ENCODE data around the gene NKX2-1.
"Not testable (repeated sequence)": the region's sequence is repeated elsewhere in the genome, so short reads cannot be mapped to it uniquely, and the experiment has no call there.

Gene NKX2-1

DNA sequence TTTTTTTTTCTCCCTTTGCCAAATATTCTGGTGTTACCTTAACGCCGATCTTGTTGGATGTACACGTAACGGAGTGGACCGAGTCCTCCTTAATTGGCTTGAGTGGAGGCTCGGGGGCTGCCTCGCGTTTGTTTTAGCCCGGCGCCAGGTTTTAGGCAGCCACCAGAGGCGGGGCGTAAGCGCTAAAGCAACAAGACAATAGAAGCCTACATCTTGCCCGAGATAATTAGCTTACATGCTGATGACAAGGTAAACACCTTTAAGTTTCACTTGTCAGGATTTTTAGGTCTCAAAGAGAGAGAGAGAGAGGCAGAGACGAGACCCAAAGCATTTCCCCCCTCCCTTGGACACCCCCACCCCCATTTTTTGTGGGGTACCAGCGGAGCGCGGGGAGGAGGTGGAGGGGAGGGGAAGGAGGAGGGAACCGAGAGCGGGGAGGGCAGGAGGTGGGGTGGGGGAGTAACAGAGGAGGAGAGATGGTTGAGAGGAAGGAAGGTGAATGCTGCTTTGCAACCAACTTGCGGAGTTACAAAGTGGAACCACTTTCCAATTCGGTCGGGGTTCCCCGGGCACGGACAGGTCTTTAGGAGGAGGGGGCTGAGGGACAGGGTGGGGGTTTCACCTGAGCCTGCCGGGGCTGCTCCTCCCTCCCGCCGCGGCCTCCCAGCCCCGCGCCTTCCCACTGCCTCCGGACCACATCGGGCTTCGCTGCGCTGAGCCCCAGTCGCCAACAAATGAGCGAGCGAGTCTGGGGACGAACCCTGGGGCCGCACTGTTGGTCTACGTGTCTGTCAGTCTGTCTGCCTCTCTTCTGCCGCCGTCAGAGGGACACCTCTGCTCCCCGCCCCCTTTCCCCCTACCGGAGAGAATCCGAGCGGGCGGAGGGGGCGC, at the start of gene NKX2-1:
Gene NKX2-1 (minus strand): TSS at position 802 of the 891 bp plus-strand sequence. CDS start 103 bp downstream, at position 699.
- no peaks in the 10 kb centered on the region for H3K36me3 ChIP-seq (ENCODE audit: control insufficient read depth, insufficient read depth, low read length)
- no peak within 1 kb of the TSS for H3K9ac ChIP-seq (ENCODE audit: low read depth, low read length)
- no peaks in the 10 kb centered on the region for H3K9me3 ChIP-seq (ENCODE audit: control insufficient read depth, insufficient read depth, low read length)
- peaks cover 99% of the 10 kb centered on the region for H3K27me3 ChIP-seq (ENCODE audit: control insufficient read depth, insufficient read depth, low read length)
- H3K4me1 ChIP-seq (ENCODE audit: control insufficient read depth, insufficient read depth, low read length) = peaks cover 20% of the 10 kb centered on the region; the same call in 1 of the 2 replicates
- peak within 1 kb of the TSS; percentile 43; the same call in 1 of the 2 replicates for H3K4me3 ChIP-seq (ENCODE audit: low read depth, low read length)
- H3K27ac ChIP-seq (ENCODE audit: low read depth, low read length) = no peak within 1 kb of the TSS

DNA sequence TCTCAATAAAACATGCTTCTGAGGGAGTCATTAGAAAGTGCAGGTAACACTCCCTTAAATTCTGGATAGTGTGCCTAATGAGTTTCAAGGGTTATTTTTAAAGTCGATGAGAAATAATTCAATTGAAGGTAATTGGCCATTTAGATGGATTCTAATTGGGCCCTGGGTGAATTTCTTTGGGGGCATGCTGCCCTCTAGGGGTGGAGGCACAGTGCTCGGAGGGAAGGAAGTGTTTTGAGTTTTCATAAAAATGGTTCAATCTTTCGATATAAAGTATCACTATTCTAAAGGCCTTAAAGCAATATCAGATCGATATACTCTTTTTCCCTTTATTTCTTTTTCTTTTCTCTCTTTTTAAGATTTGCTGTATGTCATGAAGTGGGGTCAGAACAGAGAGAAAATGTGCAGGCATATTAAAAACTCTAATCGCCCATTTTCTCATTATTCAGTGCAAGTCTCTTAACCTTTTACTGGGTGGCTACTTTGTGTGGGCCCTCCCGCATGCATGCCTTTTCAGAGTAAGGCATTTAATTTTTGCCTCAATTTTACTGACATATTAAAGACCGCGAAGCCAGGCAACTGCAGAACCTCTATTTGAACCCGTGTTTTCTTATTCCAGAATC, 36.9 kb upstream of the NKX2-1 start:
- H3K27ac ChIP-seq (ENCODE audit: low read depth, low read length) = no peak overlapping the region
- H3K9me3 ChIP-seq (ENCODE audit: control insufficient read depth, insufficient read depth, low read length) = no peaks in the 10 kb centered on the region
- H3K4me3 ChIP-seq (ENCODE audit: low read depth, low read length) = no peak overlapping the region
- no peak overlapping the region for H3K9ac ChIP-seq (ENCODE audit: low read depth, low read length)
- H3K36me3 ChIP-seq (ENCODE audit: control insufficient read depth, insufficient read depth, low read length) = no peaks in the 10 kb centered on the region
- peaks cover 14% of the 10 kb centered on the region; the same call in 1 of the 2 replicates for H3K27me3 ChIP-seq (ENCODE audit: control insufficient read depth, insufficient read depth, low read length)
- H3K4me1 ChIP-seq (ENCODE audit: control insufficient read depth, insufficient read depth, low read length) = peaks cover 5% of the 10 kb centered on the region; the same call in 1 of the 2 replicates

DNA sequence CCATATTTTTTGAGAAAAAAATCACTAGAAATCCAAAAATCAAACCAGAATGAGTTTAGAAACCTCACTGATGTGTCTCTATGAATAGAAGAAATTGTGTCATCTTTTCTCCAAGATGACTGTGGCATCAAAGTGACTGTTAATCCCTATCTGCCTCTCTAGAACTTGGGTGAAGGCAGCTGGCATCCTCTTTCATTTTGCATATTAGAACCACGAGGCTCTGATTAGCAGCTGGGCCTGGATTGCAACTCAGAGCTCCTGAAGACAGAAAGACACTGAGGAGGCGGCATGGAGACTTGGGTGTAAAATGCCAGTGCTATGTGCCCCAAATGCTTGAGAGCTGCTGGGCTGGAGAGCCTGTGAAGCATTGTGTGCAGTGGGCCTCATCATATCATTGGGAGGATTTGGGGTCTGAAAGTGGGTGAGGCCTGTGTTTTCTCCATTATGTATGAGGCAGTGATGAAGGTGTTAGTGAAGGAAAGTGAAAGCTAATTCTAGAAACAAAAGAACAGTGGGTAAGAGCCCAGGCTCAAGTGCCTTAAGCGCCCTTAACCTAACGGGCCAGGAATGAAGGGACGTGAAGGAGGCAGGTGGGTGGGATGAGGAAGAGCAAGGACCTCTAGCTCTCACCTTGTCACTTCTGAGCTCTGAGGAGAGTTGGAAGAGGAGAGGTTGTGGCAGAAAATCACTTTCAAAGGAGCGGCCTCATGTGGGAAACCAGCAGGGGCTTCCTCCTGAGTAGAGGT, 36.1 kb upstream of the NKX2-1 start:
- Histone ChIP-seq H3K4me1 (ENCODE audit: control insufficient read depth, insufficient read depth, low read length) (peaks cover 5% of the 10 kb centered on the region; the same call in 1 of the 2 replicates), H3K9ac (ENCODE audit: low read depth, low read length) (no peak overlapping the region), H3K36me3 (ENCODE audit: control insufficient read depth, insufficient read depth, low read length) (no peaks in the 10 kb centered on the region), H3K27ac (ENCODE audit: low read depth, low read length) (no peak overlapping the region), H3K9me3 (ENCODE audit: control insufficient read depth, insufficient read depth, low read length) (no peaks in the 10 kb centered on the region), H3K4me3 (ENCODE audit: low read depth, low read length) (no peak overlapping the region), H3K27me3 (ENCODE audit: control insufficient read depth, insufficient read depth, low read length) (peaks cover 10% of the 10 kb centered on the region; the same call in 1 of the 2 replicates)

DNA sequence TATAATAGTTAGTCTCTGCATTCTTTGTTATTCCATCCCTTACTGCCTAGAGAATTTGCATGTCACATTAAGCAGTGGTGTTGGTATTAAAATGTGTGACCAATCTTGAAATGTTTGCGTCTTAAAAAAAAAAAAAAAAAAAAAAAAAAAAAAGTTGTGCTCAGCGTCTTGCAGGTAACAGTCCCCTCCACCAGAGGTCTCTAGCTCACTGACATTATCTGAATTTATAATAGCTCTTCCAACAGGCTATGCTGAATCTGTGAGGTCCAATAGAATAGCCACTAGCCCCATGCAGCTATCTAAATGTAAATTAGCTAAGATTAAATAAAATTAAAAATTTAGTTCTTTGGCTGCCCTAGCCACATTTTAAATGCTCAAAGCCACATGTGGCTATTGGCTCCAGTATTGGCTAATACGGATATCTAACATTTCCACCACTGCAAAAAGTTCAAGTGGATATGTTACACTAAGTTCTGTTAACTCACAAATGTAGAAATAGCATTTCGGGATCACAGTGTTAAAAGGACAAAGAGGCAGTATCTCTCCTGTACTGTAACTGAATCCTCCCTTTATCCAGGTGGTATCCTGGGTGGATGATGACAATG, 33.7 kb upstream of the NKX2-1 start:
- Histone ChIP-seq H3K4me1 (ENCODE audit: control insufficient read depth, insufficient read depth, low read length) (peaks cover 5% of the 10 kb centered on the region; the same call in 1 of the 2 replicates), H3K27ac (ENCODE audit: low read depth, low read length) (no peak overlapping the region), H3K9ac (ENCODE audit: low read depth, low read length) (no peak overlapping the region), H3K27me3 (ENCODE audit: control insufficient read depth, insufficient read depth, low read length) (no peaks in the 10 kb centered on the region), H3K4me3 (ENCODE audit: low read depth, low read length) (no peak overlapping the region), H3K36me3 (ENCODE audit: control insufficient read depth, insufficient read depth, low read length) (no peaks in the 10 kb centered on the region), H3K9me3 (ENCODE audit: control insufficient read depth, insufficient read depth, low read length) (no peaks in the 10 kb centered on the region)

DNA sequence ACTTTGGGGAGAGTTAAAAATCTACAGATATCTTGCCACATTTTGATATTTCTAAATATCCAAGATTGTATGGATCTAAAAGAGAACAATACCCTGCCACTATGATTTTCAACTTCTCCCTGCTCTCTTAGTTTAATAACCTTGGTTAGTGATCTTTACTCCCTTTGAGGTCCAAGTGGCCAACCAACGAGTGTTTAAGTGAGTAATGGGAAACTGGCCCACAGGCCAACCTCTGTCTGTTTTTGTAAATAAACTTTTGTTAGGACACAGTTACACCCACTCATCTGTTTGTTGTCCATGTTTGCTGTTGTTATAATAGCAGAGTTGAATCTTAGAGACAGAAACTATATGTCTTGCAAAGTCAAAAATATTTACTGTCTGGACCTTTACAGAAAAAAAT, 30.9 kb upstream of the NKX2-1 start:
- no peaks in the 10 kb centered on the region for H3K9me3 ChIP-seq (ENCODE audit: control insufficient read depth, insufficient read depth, low read length)
- no peaks in the 10 kb centered on the region for H3K36me3 ChIP-seq (ENCODE audit: control insufficient read depth, insufficient read depth, low read length)
- peaks cover 5% of the 10 kb centered on the region; the same call in 1 of the 2 replicates for H3K4me1 ChIP-seq (ENCODE audit: control insufficient read depth, insufficient read depth, low read length)
- H3K27ac ChIP-seq (ENCODE audit: low read depth, low read length) = no peak overlapping the region
- no peak overlapping the region for H3K9ac ChIP-seq (ENCODE audit: low read depth, low read length)
- no peaks in the 10 kb centered on the region; the same call in 1 of the 2 replicates for H3K27me3 ChIP-seq (ENCODE audit: control insufficient read depth, insufficient read depth, low read length)
- H3K4me3 ChIP-seq (ENCODE audit: low read depth, low read length) = no peak overlapping the region

DNA sequence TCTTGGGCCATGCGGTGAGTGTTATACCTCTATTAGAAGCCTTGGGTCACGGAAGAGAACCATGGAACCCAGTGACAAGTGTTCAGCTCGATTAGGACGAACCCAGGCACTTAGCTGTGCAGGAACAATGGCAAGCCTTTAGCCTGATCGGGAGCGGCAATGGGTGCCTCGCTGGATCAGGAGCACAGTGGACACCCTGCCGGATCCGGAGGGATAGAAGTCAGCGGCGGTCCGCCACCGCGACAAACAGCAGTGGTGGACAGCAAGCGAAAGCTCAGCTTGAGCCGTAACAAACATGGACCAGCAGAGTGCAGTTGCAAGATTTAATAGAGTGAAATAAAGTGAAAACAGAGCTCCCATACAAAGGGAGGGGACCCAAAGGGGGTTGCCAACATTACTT, 24.2 kb upstream of the NKX2-1 start:
- H3K4me1 ChIP-seq (ENCODE audit: control insufficient read depth, insufficient read depth, low read length); H3K9ac ChIP-seq (ENCODE audit: low read depth, low read length); H3K27me3 ChIP-seq (ENCODE audit: control insufficient read depth, insufficient read depth, low read length); H3K27ac ChIP-seq (ENCODE audit: low read depth, low read length); H3K9me3 ChIP-seq (ENCODE audit: control insufficient read depth, insufficient read depth, low read length); H3K4me3 ChIP-seq (ENCODE audit: low read depth, low read length); H3K36me3 ChIP-seq (ENCODE audit: control insufficient read depth, insufficient read depth, low read length): not testable (repeated sequence)

DNA sequence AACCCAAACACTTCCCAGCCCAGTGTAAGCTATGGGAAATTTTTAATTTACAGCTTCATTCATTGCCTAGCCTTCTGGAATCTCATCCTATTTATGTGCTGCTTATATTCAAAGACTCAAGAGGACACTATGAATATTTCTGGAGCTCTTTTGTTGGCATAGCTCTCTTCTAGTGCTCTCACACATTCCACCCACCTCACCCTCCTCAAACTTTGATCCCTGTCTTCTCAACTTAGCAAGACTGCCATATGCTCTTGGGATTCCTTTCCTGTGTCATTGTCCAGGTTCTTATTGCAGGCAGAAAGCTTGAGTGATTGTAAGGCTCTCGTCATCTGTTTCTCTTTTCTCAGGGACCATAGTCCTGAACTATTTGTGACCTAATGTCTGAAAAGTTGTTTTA, 18.0 kb upstream of the NKX2-1 start:
- Histone ChIP-seq H3K4me1 (ENCODE audit: control insufficient read depth, insufficient read depth, low read length) (no peaks in the 10 kb centered on the region), H3K27ac (ENCODE audit: low read depth, low read length) (no peak overlapping the region), H3K27me3 (ENCODE audit: control insufficient read depth, insufficient read depth, low read length) (peaks cover 9% of the 10 kb centered on the region; the same call in 1 of the 2 replicates), H3K4me3 (ENCODE audit: low read depth, low read length) (no peak overlapping the region), H3K36me3 (ENCODE audit: control insufficient read depth, insufficient read depth, low read length) (no peaks in the 10 kb centered on the region), H3K9ac (ENCODE audit: low read depth, low read length) (no peak overlapping the region), H3K9me3 (ENCODE audit: control insufficient read depth, insufficient read depth, low read length) (no peaks in the 10 kb centered on the region)

DNA sequence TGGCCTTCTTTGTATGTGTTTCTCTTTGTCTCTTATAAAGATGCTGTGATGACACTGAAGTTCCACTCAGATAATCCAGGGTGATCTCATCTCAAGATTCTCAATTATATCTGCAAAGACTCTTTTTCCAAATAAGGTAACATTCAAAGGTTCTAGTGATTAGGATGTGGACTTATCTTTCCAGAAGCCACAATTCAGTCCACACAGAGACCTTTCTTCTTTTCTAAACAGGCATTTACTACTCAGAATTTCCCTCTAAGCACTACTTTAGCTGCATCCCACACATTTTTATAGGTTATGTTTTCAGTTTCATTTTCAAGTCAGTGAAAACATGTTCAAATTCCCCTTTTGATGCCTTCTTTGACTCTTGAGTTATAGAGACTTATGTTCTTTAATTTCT, 9.0 kb upstream of the NKX2-1 start:
- Histone ChIP-seq H3K9ac (ENCODE audit: low read depth, low read length) (no peak overlapping the region), H3K36me3 (ENCODE audit: control insufficient read depth, insufficient read depth, low read length) (no peaks in the 10 kb centered on the region), H3K4me1 (ENCODE audit: control insufficient read depth, insufficient read depth, low read length) (no peaks in the 10 kb centered on the region), H3K27ac (ENCODE audit: low read depth, low read length) (no peak overlapping the region), H3K4me3 (ENCODE audit: low read depth, low read length) (no peak overlapping the region), H3K9me3 (ENCODE audit: control insufficient read depth, insufficient read depth, low read length) (no peaks in the 10 kb centered on the region), H3K27me3 (ENCODE audit: control insufficient read depth, insufficient read depth, low read length) (peaks cover 91% of the 10 kb centered on the region)

DNA sequence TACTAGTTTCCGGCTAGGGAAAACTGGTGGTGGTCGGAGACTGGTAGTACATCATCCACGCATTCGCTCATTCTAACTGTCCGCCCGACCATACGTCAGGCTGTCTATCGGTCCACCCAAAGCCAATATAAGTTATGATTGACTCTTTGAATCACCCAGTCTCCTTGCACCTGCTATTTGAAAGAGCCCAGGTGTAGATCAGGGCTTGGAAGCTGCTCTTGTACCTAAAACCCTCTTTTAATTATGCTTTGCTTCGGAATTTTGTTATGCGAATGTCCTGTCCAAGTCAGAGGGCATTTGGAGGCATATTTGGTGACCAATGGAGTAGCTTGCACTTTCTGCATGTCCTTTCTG, 5.7 kb upstream of the NKX2-1 start:
- Histone ChIP-seq H3K27ac (ENCODE audit: low read depth, low read length) (no peak overlapping the region), H3K9ac (ENCODE audit: low read depth, low read length) (no peak overlapping the region), H3K36me3 (ENCODE audit: control insufficient read depth, insufficient read depth, low read length) (no peaks in the 10 kb centered on the region), H3K27me3 (ENCODE audit: control insufficient read depth, insufficient read depth, low read length) (peaks cover 100% of the 10 kb centered on the region), H3K4me1 (ENCODE audit: control insufficient read depth, insufficient read depth, low read length) (peaks cover 9% of the 10 kb centered on the region; the same call in 1 of the 2 replicates), H3K4me3 (ENCODE audit: low read depth, low read length) (no peak overlapping the region), H3K9me3 (ENCODE audit: control insufficient read depth, insufficient read depth, low read length) (no peaks in the 10 kb centered on the region)

DNA sequence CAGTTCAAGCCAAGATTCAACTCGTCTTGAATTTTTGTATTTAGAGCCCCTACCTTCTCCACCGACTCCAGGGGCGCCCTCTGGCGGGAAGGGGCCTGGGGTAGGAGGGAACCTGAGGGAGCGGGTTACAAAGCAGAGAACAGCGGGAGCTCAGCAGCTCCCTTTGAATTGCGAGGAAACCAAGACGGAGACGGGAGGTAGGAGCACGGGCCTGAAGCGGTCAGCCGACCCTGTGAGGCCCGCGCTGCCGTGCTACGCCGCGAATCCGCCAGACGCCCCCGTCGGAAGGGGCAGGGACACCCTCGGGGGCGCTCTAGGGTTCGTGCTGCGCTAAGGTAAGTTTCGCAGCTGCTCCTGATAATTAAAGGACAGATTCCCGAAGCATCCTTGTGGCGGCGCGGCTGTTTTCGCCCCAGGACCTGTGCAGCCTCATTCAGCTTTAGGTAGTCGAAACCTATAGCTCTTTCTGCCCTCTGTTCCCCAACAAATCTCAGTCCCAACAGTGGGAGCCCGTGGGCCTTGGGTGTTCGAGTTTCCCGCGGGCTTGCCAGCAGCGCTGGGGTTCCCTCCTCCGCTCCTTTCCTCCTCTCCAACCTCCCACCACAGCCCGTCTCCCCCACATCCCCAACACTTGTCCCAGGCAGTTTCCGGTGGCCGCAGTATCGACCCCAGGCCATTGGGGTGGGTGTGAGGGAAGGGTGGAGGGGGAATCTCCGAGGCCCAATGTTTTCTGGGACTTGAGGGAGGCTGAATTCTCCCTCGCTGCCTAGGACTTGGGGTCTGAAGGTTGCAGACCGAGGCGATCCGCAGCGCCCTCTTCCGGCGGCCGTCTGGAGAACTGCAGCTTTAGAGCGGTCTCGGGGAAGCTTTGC, 5.1 kb upstream of the NKX2-1 start:
- Histone ChIP-seq H3K27me3 (ENCODE audit: control insufficient read depth, insufficient read depth, low read length) (peaks cover 99% of the 10 kb centered on the region), H3K4me3 (ENCODE audit: low read depth, low read length) (peak overlapping the region; percentile 46), H3K9ac (ENCODE audit: low read depth, low read length) (no peak overlapping the region), H3K36me3 (ENCODE audit: control insufficient read depth, insufficient read depth, low read length) (no peaks in the 10 kb centered on the region), H3K27ac (ENCODE audit: low read depth, low read length) (no peak overlapping the region), H3K4me1 (ENCODE audit: control insufficient read depth, insufficient read depth, low read length) (peaks cover 10% of the 10 kb centered on the region; the same call in 1 of the 2 replicates), H3K9me3 (ENCODE audit: control insufficient read depth, insufficient read depth, low read length) (no peaks in the 10 kb centered on the region)

Measured in HUES48 (cell line).